Smooth muscle cell (in vitro differentiated cells): ENCODE data around the gene CACNA2D3. TPM values are rescaled to one million over a fixed set of nuclear protein-coding genes. Genes with fewer than 3 reads are reported as not detected.

Source experiments
- DNase-seq: peaks from one replicate; lab custom pipeline; 2025; ENCODE audit not compliant: unreplicated experiment; lab: John Stamatoyannopoulos, UW
- H2AFZ ChIP-seq: fragments of 200-600 bp; sonication (generic); 2 replicates; pipeline ENCODE4 v1.6.0; 2016; ENCODE audit warnings: antibody characterized with exemption, low read depth, mild to moderate bottlenecking
- H3F3A ChIP-seq: fragments of 200-600 bp; sonication (generic); 2 replicates; pipeline ENCODE4 v1.6.0; 2017; ENCODE audit warnings: antibody characterized with exemption, low read depth
- H3K27ac ChIP-seq: fragments of 200-600 bp; sonication (generic); 2 replicates; pipeline ENCODE4 v1.5.1; 2016; ENCODE audit warnings: low read depth, mild to moderate bottlenecking
- H3K27me3 ChIP-seq: fragments of 200-600 bp; sonication (generic); 2 replicates; pipeline ENCODE4 v1.6.1; 2016; ENCODE audit warnings: low read depth, mild to moderate bottlenecking
- H3K36me3 ChIP-seq: fragments of 200-600 bp; sonication (generic); 2 replicates; pipeline ENCODE4 v1.5.1; 2016; ENCODE audit warnings: low read depth
- H3K4me1 ChIP-seq: fragments of 200-600 bp; sonication (generic); 2 replicates; pipeline ENCODE4 v1.5.1; 2016; ENCODE audit warnings: low read depth
- H3K4me2 ChIP-seq: fragments of 200-600 bp; sonication (generic); 2 replicates; pipeline ENCODE4 v1.6.0; 2016; ENCODE audit warnings: mild to moderate bottlenecking
- H3K4me3 ChIP-seq: fragments of 200-600 bp; sonication (generic); 2 replicates; pipeline ENCODE4 v1.5.1; 2016; ENCODE audit warnings: mild to moderate bottlenecking
- H3K79me2 ChIP-seq: fragments of 200-600 bp; sonication (generic); 2 replicates; pipeline ENCODE4 v1.6.0; 2016; ENCODE audit warnings: low read depth, mild to moderate bottlenecking
- H3K9ac ChIP-seq: fragments of 200-600 bp; sonication (generic); 2 replicates; pipeline ENCODE4 v1.6.0; 2016; ENCODE audit warnings: low read depth
- H3K9me3 ChIP-seq: fragments of 200-600 bp; sonication (generic); replicated peaks from 2 replicates; pipeline ENCODE4 v1.5.1; 2016; ENCODE audit warnings: low read depth
- H4K20me1 ChIP-seq: fragments of 200-600 bp; sonication (generic); 2 replicates; pipeline ENCODE4 v1.6.0; 2016; ENCODE audit warnings: low read depth
- WGBS: methylation state at CpG from one replicate; pipeline ENCODE4 v1.1.7; 2016; ENCODE audit warnings: low lambda C conversion rate; 5-methylcytosine and 5-hydroxymethylcytosine counted together
- polyA plus RNA-seq: library from polyadenylated mRNA; unstranded; fragments of >200 nt; fragmentation: Nextera tagmentation; extraction: Ambion mirVana; gene quantifications from 2 replicates; pipeline ENCODE4 v1.2.1, GENCODE V29; 2016
- total RNA-seq: library from RNA; depleted of rRNA; stranded (reverse); fragments of >200 nt; gene quantifications from 2 replicates; pipeline ENCODE4 v1.2.3, GENCODE V29; 2014
- TF ChIP-seq, protein P1 (sequence below): fragments of 200-600 bp; sonication (generic); IDR thresholded peaks from 2 replicates; pipeline ENCODE4 v1.5.1; 2017; ENCODE audit warnings: borderline replicate concordance, mild to moderate bottlenecking, antibody characterized with exemption; ENCODE audit not compliant: insufficient read depth, poor library complexity, severe bottlenecking

Gene CACNA2D3
- total and polyA plus RNA-seq, 2 experiments from 2014 or later: 0.15 to 0.90 TPM

DNA sequence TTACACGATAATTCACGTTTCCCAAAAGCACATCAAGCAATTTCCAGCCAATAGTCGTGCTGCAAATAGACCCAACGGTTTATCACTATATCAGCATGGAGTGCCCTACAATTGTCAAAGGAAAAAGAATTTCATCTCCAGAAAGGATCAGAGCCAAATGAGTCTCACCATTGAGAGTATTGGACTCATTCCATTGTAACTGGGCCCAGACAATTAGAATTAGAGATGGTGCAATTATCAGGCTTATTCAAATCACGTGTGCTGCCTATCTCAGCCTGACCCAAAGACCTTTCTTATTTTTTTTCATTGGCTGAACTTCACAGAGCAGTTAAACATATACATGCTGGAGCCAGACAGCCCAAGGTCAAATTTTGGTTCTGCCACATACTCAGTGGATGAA is 892.6 kb downstream of the CACNA2D3 start:
- no peaks in the 10 kb centered on the region for H3K36me3 ChIP-seq
- TF ChIP-seq, protein P1, sequence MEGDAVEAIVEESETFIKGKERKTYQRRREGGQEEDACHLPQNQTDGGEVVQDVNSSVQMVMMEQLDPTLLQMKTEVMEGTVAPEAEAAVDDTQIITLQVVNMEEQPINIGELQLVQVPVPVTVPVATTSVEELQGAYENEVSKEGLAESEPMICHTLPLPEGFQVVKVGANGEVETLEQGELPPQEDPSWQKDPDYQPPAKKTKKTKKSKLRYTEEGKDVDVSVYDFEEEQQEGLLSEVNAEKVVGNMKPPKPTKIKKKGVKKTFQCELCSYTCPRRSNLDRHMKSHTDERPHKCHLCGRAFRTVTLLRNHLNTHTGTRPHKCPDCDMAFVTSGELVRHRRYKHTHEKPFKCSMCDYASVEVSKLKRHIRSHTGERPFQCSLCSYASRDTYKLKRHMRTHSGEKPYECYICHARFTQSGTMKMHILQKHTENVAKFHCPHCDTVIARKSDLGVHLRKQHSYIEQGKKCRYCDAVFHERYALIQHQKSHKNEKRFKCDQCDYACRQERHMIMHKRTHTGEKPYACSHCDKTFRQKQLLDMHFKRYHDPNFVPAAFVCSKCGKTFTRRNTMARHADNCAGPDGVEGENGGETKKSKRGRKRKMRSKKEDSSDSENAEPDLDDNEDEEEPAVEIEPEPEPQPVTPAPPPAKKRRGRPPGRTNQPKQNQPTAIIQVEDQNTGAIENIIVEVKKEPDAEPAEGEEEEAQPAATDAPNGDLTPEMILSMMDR: no peak

DNA sequence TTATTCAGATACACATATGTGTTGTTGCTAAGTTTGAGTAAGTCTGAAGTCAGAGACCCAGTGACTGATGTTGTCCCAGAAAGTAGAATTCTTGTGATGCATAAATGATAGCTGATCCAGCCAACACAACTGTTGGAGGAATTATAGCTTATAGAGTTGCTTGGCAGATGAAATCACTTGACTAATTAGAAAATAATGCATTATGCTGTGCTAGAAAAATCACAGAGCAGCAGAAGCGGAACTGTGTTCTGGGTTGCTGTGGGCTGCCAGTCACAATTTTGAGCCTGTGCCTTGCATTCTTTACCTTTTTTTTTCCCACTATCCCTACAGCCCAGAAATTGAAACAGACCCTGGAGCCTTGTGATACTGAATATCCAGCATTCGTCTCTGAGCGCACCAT is 895.5 kb downstream of the CACNA2D3 start:
- TF ChIP-seq, protein P1: no peak
- Histone ChIP-seq H3K4me2 (no peak overlapping the region), H3F3A (no peaks in the 10 kb centered on the region), H3K9me3 (no peaks in the 10 kb centered on the region), H3K9ac (no peak overlapping the region), H3K27me3 (no peaks in the 10 kb centered on the region), H3K4me3 (no peak overlapping the region), H2AFZ (no peak overlapping the region), H3K36me3 (no peaks in the 10 kb centered on the region), H3K27ac (no peak overlapping the region), H3K4me1 (no peaks in the 10 kb centered on the region), H3K79me2 (no peaks in the 10 kb centered on the region), H4K20me1 (no peaks in the 10 kb centered on the region)
- WGBS: 100% methylated on average over 3 of the region's 3 CpGs
- no peak for DNase-seq

More for the DNA sequence above, 892.6 kb downstream of the CACNA2D3 start:
- H3K9ac ChIP-seq: no peak overlapping the region
- no peak overlapping the region for H2AFZ ChIP-seq
- DNase-seq: no peak
- no peak overlapping the region for H3K4me3 ChIP-seq
- no peaks in the 10 kb centered on the region for H3F3A ChIP-seq
- H3K27ac ChIP-seq: no peak overlapping the region
- no peaks in the 10 kb centered on the region for H3K79me2 ChIP-seq
- H3K4me2 ChIP-seq: no peak overlapping the region
- no peaks in the 10 kb centered on the region for H3K27me3 ChIP-seq
- H3K9me3 ChIP-seq: no peaks in the 10 kb centered on the region
- 98% methylated on average over 5 of the region's 5 CpGs for WGBS
- H3K4me1 ChIP-seq: no peaks in the 10 kb centered on the region
- no peaks in the 10 kb centered on the region for H4K20me1 ChIP-seq

DNA sequence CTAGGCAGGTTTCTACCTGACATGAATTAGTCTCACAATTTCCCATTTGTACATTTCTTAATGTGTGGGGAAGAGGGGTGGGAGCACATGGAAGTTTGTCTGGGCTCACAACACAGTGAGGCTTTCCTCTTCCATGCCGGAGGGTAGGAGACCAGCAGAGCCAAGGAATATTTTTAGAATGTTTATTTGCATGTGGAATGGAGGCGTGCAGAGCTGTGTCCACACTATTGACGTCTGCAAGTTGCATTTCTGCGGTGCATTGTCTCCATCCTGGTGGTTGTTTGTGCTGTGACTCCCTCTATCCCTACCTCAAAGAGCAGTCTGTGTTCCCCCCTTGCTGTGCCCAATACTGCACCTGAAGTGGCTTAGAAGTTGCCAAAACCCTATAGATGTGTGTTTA is 908.6 kb downstream of the CACNA2D3 start:
- H3K9ac ChIP-seq: no peak overlapping the region
- no peak overlapping the region for H3K4me3 ChIP-seq
- H2AFZ ChIP-seq: no peak overlapping the region
- no peaks in the 10 kb centered on the region for H3K79me2 ChIP-seq
- DNase-seq: no peak
- TF ChIP-seq, protein P1: no peak
- no peak overlapping the region for H3K27ac ChIP-seq
- no peaks in the 10 kb centered on the region for H3K36me3 ChIP-seq
- H3K4me2 ChIP-seq: no peak overlapping the region
- H3F3A ChIP-seq: no peaks in the 10 kb centered on the region
- H4K20me1 ChIP-seq: no peaks in the 10 kb centered on the region
- WGBS: 69% methylated on average over 4 of the region's 4 CpGs
- H3K27me3 ChIP-seq: no peaks in the 10 kb centered on the region
- H3K9me3 ChIP-seq: no peaks in the 10 kb centered on the region
- no peaks in the 10 kb centered on the region for H3K4me1 ChIP-seq

DNA sequence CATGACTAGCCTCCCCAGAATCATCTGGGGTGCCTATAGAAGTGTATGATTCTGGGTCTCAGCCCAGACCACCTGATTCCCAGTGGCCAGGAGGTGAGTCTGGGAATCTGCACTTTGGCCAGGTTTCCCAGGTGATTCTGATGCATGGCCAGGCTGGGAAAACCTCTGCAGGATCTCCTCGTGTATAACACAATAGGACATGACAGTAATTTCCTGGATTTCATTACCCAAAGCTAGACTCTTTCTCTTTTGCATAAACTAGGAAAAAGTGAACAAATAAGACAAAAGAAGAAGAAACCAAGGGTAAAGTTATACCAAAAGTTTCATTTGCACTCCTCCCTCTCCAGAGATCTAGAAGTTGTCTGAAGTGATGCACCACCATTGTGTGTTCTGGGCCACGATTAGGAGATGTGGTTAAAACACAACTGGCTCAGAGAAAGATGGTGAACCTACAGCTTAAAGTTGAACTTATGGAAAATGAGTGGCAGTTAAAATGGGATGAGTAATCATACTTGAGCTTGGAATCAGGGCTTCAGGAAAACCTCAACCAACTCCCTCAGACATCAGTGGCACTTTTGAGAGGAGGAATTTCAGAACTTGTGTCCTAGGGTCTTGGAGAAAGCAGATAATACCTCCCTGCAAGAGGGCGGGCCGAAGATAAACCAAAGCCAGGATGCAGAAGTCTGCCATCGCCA is 914.7 kb downstream of the CACNA2D3 start:
- TF ChIP-seq, protein P1: no peak
- Histone ChIP-seq H3K36me3 (no peaks in the 10 kb centered on the region), H3K9ac (no peak overlapping the region), H3K4me1 (no peaks in the 10 kb centered on the region), H3F3A (no peaks in the 10 kb centered on the region), H3K79me2 (no peaks in the 10 kb centered on the region), H2AFZ (no peak overlapping the region), H3K27ac (no peak overlapping the region), H3K4me3 (no peak overlapping the region), H3K4me2 (no peak overlapping the region), H3K27me3 (no peaks in the 10 kb centered on the region), H3K9me3 (no peaks in the 10 kb centered on the region), H4K20me1 (no peaks in the 10 kb centered on the region)
- no peak for DNase-seq
- WGBS: 82% methylated on average over 5 of the region's 5 CpGs
